DMS 273 treated with DMSO at 0.1 percent for 48 hours (cell line): ENCODE measurements around the gene NUSAP1.
"Not testable (repeated sequence)": the region's sequence is repeated elsewhere in the genome, so short reads cannot be mapped to it uniquely, and the experiment has no call there.

ENCODE experiments used
- DNase-seq: peaks from one replicate; lab custom pipeline; 2025; lab: John Stamatoyannopoulos, UW

NUSAP1 gene

DNA sequence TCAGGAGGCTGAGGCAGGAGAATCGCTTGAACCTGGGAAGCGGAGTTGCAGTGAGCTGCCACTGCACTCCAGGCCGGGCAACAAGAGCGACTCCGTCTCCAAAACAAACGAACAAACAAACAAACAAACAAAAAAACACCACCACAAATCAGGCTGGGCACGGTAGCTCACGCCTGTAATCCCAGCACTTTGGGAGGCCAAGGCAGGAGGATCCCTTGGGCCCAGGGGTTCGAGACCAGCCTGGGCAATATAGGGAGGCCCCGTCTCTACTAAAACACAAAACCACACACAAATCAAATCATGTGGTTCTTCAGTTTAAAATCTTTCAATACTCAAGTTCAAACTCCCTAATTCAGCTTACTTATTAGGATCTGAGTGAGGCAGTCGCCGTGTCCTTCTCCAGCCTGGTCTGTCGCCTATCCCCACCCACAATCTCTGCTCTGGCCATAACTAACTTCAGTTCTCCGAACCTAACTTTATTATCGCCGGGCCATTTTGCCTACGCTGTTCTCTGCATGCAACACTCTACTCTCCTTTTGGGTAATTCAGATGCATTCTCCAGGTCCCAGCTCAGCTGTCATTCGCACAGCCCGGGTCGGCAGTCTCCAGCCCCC, 83.6 kb downstream of the NUSAP1 start:
- no peak for DNase-seq

DNA sequence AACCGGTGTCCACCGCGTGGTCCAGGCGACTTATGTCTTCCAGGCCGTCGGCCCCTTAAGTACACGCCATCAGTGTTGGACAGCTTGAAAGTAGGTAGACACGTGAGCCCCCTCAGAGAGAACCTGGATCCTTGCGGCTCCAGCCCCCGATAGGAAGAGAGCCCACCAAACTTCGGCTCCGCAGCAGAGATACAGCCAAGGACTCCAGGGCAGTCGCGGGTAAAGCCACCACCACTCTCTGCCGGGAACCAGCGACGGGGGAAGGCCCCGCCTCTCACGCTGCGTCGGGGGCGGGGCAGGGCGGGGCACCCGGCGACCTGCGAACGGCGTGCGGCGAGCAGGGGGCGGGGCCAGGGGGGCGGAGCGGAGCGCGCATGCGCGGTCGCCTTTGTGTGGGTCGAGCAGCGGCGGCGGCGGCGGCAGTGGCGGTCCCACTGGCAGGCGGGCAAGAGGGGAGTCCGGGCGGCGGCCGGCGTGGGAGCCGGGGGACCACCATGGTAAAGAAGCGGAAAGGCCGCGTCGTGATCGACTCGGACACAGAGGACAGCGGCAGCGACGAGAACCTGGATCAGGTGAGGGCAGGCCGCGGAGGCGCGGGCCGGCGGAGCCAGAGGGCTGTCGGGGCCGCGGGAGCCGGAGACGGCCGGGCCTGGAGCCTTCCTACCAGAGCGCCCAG, 84.2 kb downstream of the NUSAP1 start, which contains the start of gene RTF1:
Gene RTF1, plus strand, starts transcription at position 354 of the 676 bp plus-strand sequence. Its CDS starts 21 bp downstream, at position 375.
- peak; percentile 30 for DNase-seq

DNA sequence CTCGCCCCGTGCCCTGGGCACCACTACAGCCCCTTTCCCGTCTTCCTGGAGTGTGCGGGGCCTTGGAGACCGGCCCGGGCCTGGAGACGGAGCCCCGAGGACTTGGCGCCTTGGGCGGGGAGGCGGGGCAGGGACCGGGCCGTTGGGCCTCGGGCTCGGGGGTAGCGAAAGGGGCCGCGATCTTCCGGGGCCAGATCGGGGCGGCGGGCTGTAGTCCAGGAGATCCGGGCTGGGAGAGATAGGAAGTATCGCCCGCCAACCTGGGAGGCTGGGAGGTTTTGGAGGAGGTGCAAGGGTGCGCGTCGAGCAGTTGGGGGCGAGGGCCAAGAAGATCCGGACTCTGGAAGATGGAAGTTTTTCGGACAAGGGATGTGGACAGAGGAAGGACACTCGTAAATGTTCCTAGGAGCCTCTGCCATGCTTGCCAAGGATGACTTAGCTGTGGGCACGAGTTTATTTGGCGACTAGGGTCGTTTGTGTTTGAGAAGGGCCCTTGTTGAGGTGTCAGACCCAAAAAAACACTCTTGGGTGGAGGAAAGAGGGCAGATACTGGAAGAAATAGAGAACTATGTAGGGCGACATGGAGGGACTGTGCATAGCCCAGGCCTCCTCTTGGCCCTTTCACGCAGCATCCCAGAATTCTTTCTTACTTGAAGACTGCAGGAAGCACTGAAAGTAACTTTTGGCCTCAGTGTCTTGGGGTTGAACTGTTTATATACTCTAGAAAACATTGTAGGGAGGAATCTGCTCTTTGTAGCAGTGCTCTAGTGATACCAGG, 84.9 kb downstream of the NUSAP1 start:
- DNase-seq: no peak

DNA sequence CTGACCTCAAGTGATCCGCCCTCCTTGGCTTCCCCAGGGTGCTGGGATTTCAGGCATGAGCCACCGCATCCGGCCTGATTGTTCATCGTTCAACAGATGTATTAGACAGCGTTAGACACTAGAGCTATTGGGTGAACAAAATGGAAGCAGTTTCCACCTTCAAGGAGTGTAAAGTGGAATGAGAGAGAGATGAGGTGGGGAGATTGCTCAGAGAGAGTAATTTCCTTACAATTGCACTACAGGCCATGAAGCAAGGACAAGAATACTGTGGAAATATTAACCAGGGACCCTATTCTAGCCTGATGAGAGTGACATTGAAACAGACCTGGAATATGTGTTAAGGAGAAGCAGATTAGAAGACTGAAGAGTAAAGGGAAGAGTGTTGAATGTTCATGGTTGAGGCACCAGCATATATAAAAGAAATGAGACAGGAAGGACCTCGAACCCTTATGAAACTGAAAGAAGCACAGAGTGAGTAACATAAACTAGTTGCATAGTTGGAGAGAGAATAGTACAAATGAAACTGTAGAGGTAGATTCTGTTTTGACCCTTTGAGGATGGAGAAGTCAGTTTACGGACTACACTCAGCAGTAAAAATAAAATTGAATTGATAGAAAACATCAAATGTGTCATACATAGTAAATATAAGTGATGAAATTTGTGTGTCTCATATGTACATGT, 91.4 kb downstream of the NUSAP1 start:
- DNase-seq: no peak

DNA sequence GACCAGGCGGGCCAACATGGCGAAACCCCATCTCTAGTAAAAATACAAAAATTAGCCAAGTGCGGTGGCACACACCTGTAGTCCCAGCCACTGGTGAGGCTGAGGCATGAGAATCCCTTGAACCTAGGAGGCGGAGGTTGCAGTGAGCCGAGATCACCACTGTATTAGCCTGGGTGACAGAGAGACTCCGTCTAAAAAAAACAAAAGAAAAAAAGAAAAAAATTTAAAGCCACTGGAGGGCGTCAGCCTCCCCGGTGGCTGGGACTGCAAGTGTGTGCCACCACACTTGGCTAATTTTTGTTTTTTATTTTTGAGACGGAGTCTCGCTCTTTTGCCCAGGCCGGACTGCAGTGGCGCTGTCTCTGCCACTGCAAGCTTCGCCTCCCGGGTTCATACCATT, 92.1 kb downstream of the NUSAP1 start:
- no peak for DNase-seq

DNA sequence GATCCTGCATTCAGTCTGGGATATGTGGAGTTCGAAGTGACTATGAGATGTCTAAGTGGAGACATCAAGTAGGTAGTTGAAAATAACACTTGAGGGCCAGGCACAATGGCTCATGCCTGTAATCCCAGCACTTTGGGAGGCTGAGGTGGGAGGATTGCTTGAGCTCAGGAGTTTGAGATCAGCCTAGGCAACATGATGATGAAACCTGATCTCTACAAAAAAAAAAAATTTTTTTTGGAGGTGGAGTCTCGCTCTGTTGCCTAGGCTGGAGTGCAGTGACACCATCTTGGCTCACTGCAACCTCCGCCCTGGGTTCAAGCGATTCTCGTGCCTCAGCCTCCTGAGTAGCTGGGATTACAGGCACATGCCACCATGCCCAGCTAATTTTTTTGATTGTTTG, 93.2 kb downstream of the NUSAP1 start:
- DNase-seq: not testable (repeated sequence)

DNA sequence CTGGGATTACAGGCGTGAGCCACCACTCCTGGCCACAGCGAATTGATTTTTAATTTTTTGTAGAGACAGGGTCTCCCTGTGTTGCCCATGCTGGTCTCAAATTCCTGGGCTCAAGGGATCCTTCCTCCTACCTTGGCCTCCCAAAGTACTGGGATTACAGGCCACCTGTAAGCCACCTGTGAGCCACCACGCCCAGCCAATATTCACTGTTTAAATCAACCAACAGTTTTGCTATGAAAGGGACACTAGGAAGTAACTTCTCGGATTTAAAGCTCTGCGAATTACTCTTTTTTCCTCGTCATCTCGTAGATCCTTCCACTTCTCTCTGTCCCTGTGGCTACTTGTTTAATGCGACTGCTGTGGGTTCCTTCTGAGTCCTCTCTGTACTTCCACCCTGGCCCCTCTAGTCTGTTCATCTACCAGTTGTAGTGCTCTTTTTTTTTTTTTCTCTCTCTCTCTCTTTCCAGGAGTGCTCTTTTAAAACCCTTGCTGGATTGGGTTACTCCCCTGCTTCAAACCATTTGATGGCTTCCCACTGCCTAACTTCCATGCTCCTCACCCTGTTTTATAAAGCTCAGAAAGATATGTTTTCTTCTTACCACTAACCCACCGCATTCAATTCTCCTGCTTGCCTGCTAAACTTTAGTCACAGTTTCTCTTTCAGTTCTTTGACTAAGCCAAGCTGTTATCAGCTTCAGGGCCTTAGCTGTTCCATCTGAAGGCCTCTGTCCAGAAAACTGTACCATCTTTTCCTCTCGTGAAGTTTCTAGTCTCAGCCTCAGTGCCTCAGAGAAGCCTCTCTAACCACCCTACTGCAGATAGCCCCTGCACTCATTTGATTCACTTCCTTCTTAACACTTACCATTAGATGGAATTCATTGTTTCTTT, 96.6 kb downstream of the NUSAP1 start:
- no peak for DNase-seq
